ENCODE results near the gene IFITM2.

GRCh38 chr11:295351-296170 is 12.1 kb upstream of the IFITM2 start:
- no peak for TF ChIP-seq CTCF (IDR thresholded peaks at IDR 0.05)
- TF ChIP-seq POLR2A (IDR thresholded peaks at IDR 0.05) = no peak
